ENCODE results near the gene GBP1.

Gene GBP1

GRCh38 chr1:89005286-89006151, 59.5 kb downstream of the GBP1 start:
- DNase-seq, result no peak
